H1 (cell line): Measurements from ENCODE around the gene TTPAL. TPM values are rescaled to one million over a fixed set of nuclear protein-coding genes. Genes with fewer than 3 reads are reported as not detected.

Experiments
- CTCF ChIA-PET: fragments of 300-600 bp; sonication (Branson Sonifier 250); formaldehyde crosslinking; loops from one replicate; lab custom pipeline; 2021; ENCODE audit not compliant: partially characterized antibody; lab: Charles Lee
- POLR2A ChIA-PET: fragments of 300-600 bp; sonication (Branson Sonifier 250); formaldehyde crosslinking; loops from one replicate; lab custom pipeline; 2021; ENCODE audit warnings: inconsistent platforms; ENCODE audit not compliant: partially characterized antibody; lab: Charles Lee
- DNase-seq, 2 experiments: peaks; one replicate each; pipeline versions ENCODE4 v3.0.0 to v3.0.0-alpha.2; 2010 to 2022; ENCODE audit warnings: low spot score in 2 of 2, low read depth in 1 of 2, mixed read lengths in 1 of 2
- FAIRE-seq: peaks from 2 replicates; lab custom pipeline; 2011; peaks lifted over from hg19 to GRCh38; lab: Jason Lieb, UNC
- H2AFZ ChIP-seq: 2 replicates; pipeline ENCODE4 v1.8.1; 2012; ENCODE audit warnings: low read length, inconsistent platforms
- H2AK5ac ChIP-seq: 2 replicates; pipeline ENCODE4 v1.6.1; 2013; ENCODE audit warnings: low read depth, low read length
- H2BK120ac ChIP-seq: replicated peaks from 2 replicates; pipeline ENCODE3; 2013; ENCODE audit warnings: low read depth, low read length, inconsistent platforms
- H2BK12ac ChIP-seq: 2 replicates; pipeline ENCODE4 v1.6.1; 2013; ENCODE audit warnings: low read depth, low read length
- H2BK15ac ChIP-seq: 2 replicates; pipeline ENCODE4 v1.6.1; 2013; ENCODE audit warnings: low read length
- H2BK20ac ChIP-seq: 2 replicates; pipeline ENCODE4 v1.6.1; 2013; ENCODE audit warnings: low read length
- H2BK5ac ChIP-seq: 2 replicates; pipeline ENCODE4 v1.6.1; 2013; ENCODE audit warnings: low read depth, low read length
- H3K14ac ChIP-seq: 2 replicates; pipeline ENCODE4 v1.6.1; 2013; ENCODE audit warnings: inconsistent platforms; ENCODE audit not compliant: insufficient read length
- H3K18ac ChIP-seq: 2 replicates; pipeline ENCODE4 v1.6.1; 2013; ENCODE audit warnings: low read length; ENCODE audit errors: extremely low read depth
- H3K23ac ChIP-seq: 2 replicates; pipeline ENCODE4 v1.6.1; 2013; ENCODE audit warnings: inconsistent platforms; ENCODE audit not compliant: insufficient read length
- H3K23me2 ChIP-seq: 2 replicates; pipeline ENCODE4 v1.6.1; 2013; ENCODE audit warnings: low read depth, low read length
- H3K27ac ChIP-seq: 2 replicates; pipeline ENCODE4 v1.6.1; 2011; ENCODE audit warnings: low read depth, low read length, inconsistent platforms
- H3K27me3 ChIP-seq, 4 experiments: replicated peaks in 1 of 4; 1 replicate in 1 of 4; 2 replicates in 3 of 4; pipeline versions ENCODE4 v1.6.1 to v1.8.1; 2011 to 2013; ENCODE audit warnings: low read length in 3 of 4, mild to moderate bottlenecking in 3 of 4, inconsistent platforms in 2 of 4, mixed read lengths in 2 of 4, moderate library complexity in 1 of 4; ENCODE audit not compliant: control insufficient read depth in 3 of 4, insufficient read depth in 3 of 4; ENCODE audit errors: extremely low read depth in 1 of 4
- H3K36me3 ChIP-seq, 4 experiments: 2 replicates each; pipeline versions ENCODE4 v1.6.1 to v1.8.1; 2011 to 2013; ENCODE audit warnings: mild to moderate bottlenecking in 4 of 4, low read length in 3 of 4, moderate library complexity in 2 of 4, control low read depth in 1 of 4, inconsistent platforms in 1 of 4; ENCODE audit not compliant: insufficient read depth in 4 of 4, control insufficient read depth in 2 of 4
- H3K4ac ChIP-seq: replicated peaks from 2 replicates; pipeline ENCODE3; 2013; ENCODE audit warnings: low read length, low read depth, mixed read lengths, inconsistent platforms; ENCODE audit not compliant: insufficient read length
- H3K4me1 ChIP-seq, 4 experiments: replicated peaks in 1 of 4; 1 replicate in 1 of 4; 2 replicates in 3 of 4; pipeline versions ENCODE4 v1.6.1 to v1.8.1; 2011 to 2013; ENCODE audit warnings: low read length in 3 of 4, inconsistent platforms in 2 of 4, mixed read lengths in 1 of 4; ENCODE audit not compliant: insufficient read depth in 4 of 4, control insufficient read depth in 3 of 4
- H3K4me2 ChIP-seq, 2 experiments: 2 replicates each; pipeline versions ENCODE4 v1.6.1 to v1.8.1; 2011 to 2013; ENCODE audit warnings: low read depth in 2 of 2, low read length in 2 of 2, control low read depth in 1 of 2, inconsistent platforms in 1 of 2, mild to moderate bottlenecking in 1 of 2; ENCODE audit not compliant: insufficient read depth in 1 of 2
- H3K4me3 ChIP-seq, 4 experiments: fragments of 200-600, 300-600 bp in 1 of 4; sonication (generic), shearing (Covaris generic), sonication (Bioruptor Twin) in 1 of 4; 2 replicates each; pipeline versions ENCODE4 v1.5.1 to v1.8.1; 2011 to 2016; ENCODE audit warnings: low read length in 4 of 4, low read depth in 3 of 4, control low read depth in 2 of 4, inconsistent platforms in 2 of 4, mild to moderate bottlenecking in 2 of 4, mixed read lengths in 1 of 4, moderate library complexity in 1 of 4; ENCODE audit not compliant: insufficient read depth in 2 of 4; ENCODE audit errors: extremely low read depth in 1 of 4
- H3K56ac ChIP-seq: replicated peaks from 2 replicates; pipeline ENCODE3; 2013; ENCODE audit warnings: low read depth, mild to moderate bottlenecking, mixed read lengths, low read length, inconsistent platforms; ENCODE audit not compliant: insufficient read length
- H3K79me1 ChIP-seq: 2 replicates; pipeline ENCODE4 v1.6.1; 2013; ENCODE audit warnings: low read depth, low read length, control low read depth
- H3K79me2 ChIP-seq, 2 experiments: 2 replicates each; pipeline versions ENCODE4 v1.6.1 to v1.8.1; 2012 to 2013; ENCODE audit warnings: low read length in 2 of 2, mild to moderate bottlenecking in 2 of 2, inconsistent platforms in 1 of 2; ENCODE audit not compliant: insufficient read depth in 2 of 2, control insufficient read depth in 1 of 2
- H3K9ac ChIP-seq, 4 experiments: replicated peaks in 1 of 4; 1 replicate in 1 of 4; 2 replicates in 3 of 4; pipeline versions ENCODE4 v1.6.1 to v1.8.1; 2011 to 2013; ENCODE audit warnings: low read depth in 3 of 4, low read length in 3 of 4, control low read depth in 2 of 4, mild to moderate bottlenecking in 2 of 4, moderate library complexity in 2 of 4, inconsistent platforms in 1 of 4; ENCODE audit errors: extremely low read depth in 1 of 4
- H3K9me3 ChIP-seq, 2 experiments: 2 replicates each; pipeline versions ENCODE4 v1.6.1 to v1.8.1; 2012 to 2013; ENCODE audit warnings: mild to moderate bottlenecking in 2 of 2, moderate library complexity in 2 of 2, control low read depth in 1 of 2, inconsistent platforms in 1 of 2, low read depth in 1 of 2, low read length in 1 of 2, mixed read lengths in 1 of 2; ENCODE audit not compliant: insufficient read depth in 2 of 2
- H4K20me1 ChIP-seq, 2 experiments: replicated peaks in 1 of 2; 2 replicates each; pipeline versions ENCODE3 to v1.8.1; 2011 to 2013; ENCODE audit warnings: inconsistent platforms in 2 of 2, low read length in 2 of 2, mild to moderate bottlenecking in 1 of 2; ENCODE audit not compliant: insufficient read depth in 2 of 2, control insufficient read depth in 1 of 2
- H4K5ac ChIP-seq: 2 replicates; pipeline ENCODE4 v1.6.1; 2013; ENCODE audit warnings: low read length, low read depth, mixed read lengths, inconsistent platforms; ENCODE audit not compliant: insufficient read length
- H4K8ac ChIP-seq: 2 replicates; pipeline ENCODE4 v1.8.0; 2013; ENCODE audit warnings: mild to moderate bottlenecking, moderate library complexity, low read length, inconsistent platforms; ENCODE audit not compliant: insufficient read depth; ENCODE audit errors: extremely low read depth
- H4K91ac ChIP-seq: replicated peaks from 2 replicates; pipeline ENCODE3; 2013; ENCODE audit warnings: low read length, mixed read lengths, inconsistent platforms; ENCODE audit not compliant: insufficient read length
- CREB1 ChIP-seq: IDR thresholded peaks from 2 replicates; pipeline ENCODE4 v1.6.1; 2012; ENCODE audit warnings: inconsistent platforms
- EZH2 ChIP-seq: fragments of 200-600 bp; sonication (generic); IDR thresholded peaks from 2 replicates; pipeline ENCODE4 v1.7.1; 2012; ENCODE audit warnings: low read depth, mild to moderate bottlenecking, moderate library complexity, low read length, inconsistent platforms; ENCODE audit not compliant: severe bottlenecking
- GTF2F1 ChIP-seq: IDR thresholded peaks from 2 replicates; pipeline ENCODE4 v1.6.1; 2012; ENCODE audit warnings: low read depth, low read length, improper control_type of control experiment, borderline replicate concordance
- POLR2A ChIP-seq, 2 experiments: IDR thresholded peaks; 1 replicate in 1 of 2; 2 replicates in 1 of 2; pipeline ENCODE4 v1.6.1; 2011; ENCODE audit warnings: low read depth in 2 of 2, low read length in 2 of 2, mild to moderate bottlenecking in 2 of 2; ENCODE audit errors: control extremely low read depth in 1 of 2
- RBBP5 ChIP-seq: IDR thresholded peaks from 2 replicates; pipeline ENCODE4 v1.7.1; 2012; ENCODE audit warnings: low read depth, mild to moderate bottlenecking, inconsistent platforms, low read length, moderate library complexity, borderline replicate concordance
- RFX5 ChIP-seq: IDR thresholded peaks from 2 replicates; pipeline ENCODE4 v1.6.1; 2011; ENCODE audit warnings: low read depth, low read length, improper control_type of control experiment, borderline replicate concordance
- SIRT6 ChIP-seq: IDR thresholded peaks from one replicate; pipeline ENCODE4 v1.7.1; 2012; ENCODE audit warnings: low read length, inconsistent platforms
- TBP ChIP-seq: IDR thresholded peaks from 2 replicates; pipeline ENCODE4 v1.6.1; 2011; ENCODE audit warnings: low read depth, low read length, improper control_type of control experiment
- TCF12 ChIP-seq: IDR thresholded peaks from 2 replicates; pipeline ENCODE4 v1.6.1; 2011; ENCODE audit warnings: low read depth, mild to moderate bottlenecking, low read length
- WGBS, 2 experiments: shearing (Covaris generic) in 1 of 2; methylation state at CpG; one replicate each; pipeline versions ENCODE4 v1.1.6 to v1.1.7; 2013 to 2015; ENCODE audit warnings: low lambda C conversion rate in 2 of 2, mixed read lengths in 2 of 2, inconsistent platforms in 1 of 2, low coverage in 1 of 2, missing lambda C conversion rate in 1 of 2; ENCODE audit not compliant: insufficient replicate concordance in 2 of 2, insufficient coverage in 1 of 2, insufficient read length in 1 of 2; ENCODE audit errors: extremely low coverage in 1 of 2, missing lambda C conversion rate in 1 of 2; 5-methylcytosine and 5-hydroxymethylcytosine counted together
- polyA plus RNA-seq, 7 experiments: library from polyadenylated mRNA; depleted of rRNA in 3 of 7; stranded (reverse) in 5 of 7; unstranded in 2 of 7; fragments of >200 nt in 5 of 7; fragments of 200-250 nt in 2 of 7; gene quantifications; 1 replicate in 5 of 7; 2 replicates in 1 of 7; 4 replicates in 1 of 7; pipeline versions ENCODE4 v1.2.1 to v1.2.3, GENCODE V29; 2011 to 2013; ENCODE audit warnings: missing spikeins in 2 of 7, mixed read lengths in 2 of 7
- total RNA-seq: library from RNA; stranded (reverse); fragmentation: NEBNext Ultra II Directional; extraction: Animal tissue kit (Norgen Biotek cat#: 25700); gene quantifications from 2 replicates; pipeline ENCODE4 v1.2.1, GENCODE V29; 2021
- TF ChIP-seq, protein P1 (sequence below): IDR thresholded peaks from 2 replicates; pipeline ENCODE4 v1.6.1; 2011; ENCODE audit warnings: low read length, improper control_type of control experiment

TTPAL gene
- total and polyA plus RNA-seq, 2 of the 8 experiments (the other 6 are each of a cell fraction or from before 2014, with no cell fraction given) = 2.8 to 14.0 TPM

DNA sequence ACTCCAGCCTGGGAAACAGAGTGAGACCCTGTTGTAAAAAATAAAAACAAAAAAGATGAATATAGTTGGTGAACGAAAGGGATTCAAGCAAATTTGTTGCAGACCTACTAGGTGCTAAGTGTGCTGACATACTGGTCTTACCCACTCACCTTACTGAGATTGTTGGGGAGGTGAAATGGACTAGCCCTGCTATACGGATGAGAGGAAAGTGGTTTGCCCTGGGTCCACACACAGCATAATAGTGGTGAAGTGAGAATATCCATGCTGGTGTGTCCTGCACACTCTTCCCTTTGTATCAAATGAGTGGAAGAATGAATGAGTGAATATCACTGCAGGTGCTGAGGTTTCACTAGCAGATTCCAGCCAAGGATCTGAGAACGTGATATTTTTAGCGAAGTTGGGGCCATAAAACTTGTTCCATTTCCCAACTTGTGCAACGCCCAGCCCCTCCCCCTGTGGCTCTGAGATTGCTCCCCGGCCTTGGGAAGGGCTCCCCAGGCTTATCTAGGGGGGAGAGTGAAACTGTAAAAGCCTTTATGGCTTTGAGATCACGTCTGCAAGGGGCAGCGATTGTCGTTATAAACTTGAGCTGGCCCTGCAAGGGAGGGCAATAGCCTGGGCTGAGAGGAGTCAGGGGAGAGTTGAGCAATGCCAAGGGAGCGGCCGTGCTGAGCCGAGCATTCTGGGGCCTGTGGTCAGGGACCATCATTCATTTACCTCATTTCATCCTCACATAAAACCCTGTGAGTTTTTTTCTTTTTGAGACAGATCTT is 33.2 kb upstream of the TTPAL start:
- no peaks in the 10 kb centered on the region for H3K27me3 ChIP-seq
- no peak overlapping the region for H2BK20ac ChIP-seq
- H3K23me2 ChIP-seq = no peaks in the 10 kb centered on the region
- no peaks in the 10 kb centered on the region for H3K4me1 ChIP-seq
- ChIA-PET POLR2A (interaction anchor here (0.7 kb wide), 1 partner anchor 723 kb away, joined by 4 read pairs; no protein-coding TSS in a partner anchor), CTCF (interaction anchor here (1.3 kb wide), 1 partner anchor 19 kb away, joined by 3 read pairs; no protein-coding TSS in a partner anchor)
- H2AK5ac ChIP-seq = no peak overlapping the region
- H3K36me3 ChIP-seq = no peaks in the 10 kb centered on the region
- no peak overlapping the region; a peak in 1 of 7 replicates for H3K9ac ChIP-seq
- no peak for FAIRE-seq
- H2BK120ac ChIP-seq = no peak overlapping the region
- H2BK12ac ChIP-seq = no peak overlapping the region
- H3K79me2 ChIP-seq = no peaks in the 10 kb centered on the region
- H4K20me1 ChIP-seq = no peaks in the 10 kb centered on the region
- H4K8ac ChIP-seq = no peak overlapping the region
- H3K56ac ChIP-seq = no peak overlapping the region
- 82% methylated on average over 12 of the region's 12 CpGs; no CpG with 5 or more reads in 1 of the 2 experiments for WGBS, 2 experiments
- no peak overlapping the region for H3K23ac ChIP-seq
- no peak overlapping the region for H3K18ac ChIP-seq
- H3K79me1 ChIP-seq = no peaks in the 10 kb centered on the region
- H2BK5ac ChIP-seq = no peak overlapping the region
- H3K27ac ChIP-seq = no peak overlapping the region
- no peak for DNase-seq
- TF ChIP-seq SIRT6 (no peak), TCF12 (no peak), GTF2F1 (no peak), RBBP5 (no peak), RFX5 (no peak), EZH2 (no peak), POLR2A (IDR thresholded peaks at IDR 0.05; ENCODE audit: control extremely low read depth in 1 of 2, low read depth in 2 of 2, low read length in 2 of 2) (no peak), CREB1 (no peak), TBP (no peak)
- TF ChIP-seq, protein P1, sequence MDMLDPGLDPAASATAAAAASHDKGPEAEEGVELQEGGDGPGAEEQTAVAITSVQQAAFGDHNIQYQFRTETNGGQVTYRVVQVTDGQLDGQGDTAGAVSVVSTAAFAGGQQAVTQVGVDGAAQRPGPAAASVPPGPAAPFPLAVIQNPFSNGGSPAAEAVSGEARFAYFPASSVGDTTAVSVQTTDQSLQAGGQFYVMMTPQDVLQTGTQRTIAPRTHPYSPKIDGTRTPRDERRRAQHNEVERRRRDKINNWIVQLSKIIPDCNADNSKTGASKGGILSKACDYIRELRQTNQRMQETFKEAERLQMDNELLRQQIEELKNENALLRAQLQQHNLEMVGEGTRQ = no peak
- no peak overlapping the region for H3K4me2 ChIP-seq
- H2BK15ac ChIP-seq = no peak overlapping the region
- H3K9me3 ChIP-seq = no peaks in the 10 kb centered on the region
- no peak overlapping the region for H3K4me3 ChIP-seq
- H4K91ac ChIP-seq = no peak overlapping the region
- H2AFZ ChIP-seq = no peak overlapping the region
- H4K5ac ChIP-seq = no peak overlapping the region
- H3K14ac ChIP-seq = no peak overlapping the region
- no peak overlapping the region for H3K4ac ChIP-seq
